Trophoblast cell (in vitro differentiated cells and primary cell): ENCODE results near the gene MSH5.

ENCODE experiments used
- DNase-seq, 2 donors: peaks; one replicate each; pipeline ENCODE4 v3.0.0-alpha.2; 2016
- H2AFZ ChIP-seq: 2 replicates; pipeline ENCODE4 v1.6.1; 2013; ENCODE audit warnings: low read length, moderate library complexity, mild to moderate bottlenecking; ENCODE audit not compliant: insufficient read depth, poor library complexity
- H2AK5ac ChIP-seq: 2 replicates; pipeline ENCODE4 v1.6.1; 2013; ENCODE audit warnings: mild to moderate bottlenecking, low read length
- H2BK120ac ChIP-seq: 2 replicates; pipeline ENCODE4 v1.6.1; 2013; ENCODE audit warnings: low read length, mild to moderate bottlenecking, moderate library complexity; ENCODE audit not compliant: insufficient read depth, poor library complexity
- H2BK12ac ChIP-seq: 2 replicates; pipeline ENCODE4 v1.6.1; 2013; ENCODE audit warnings: mild to moderate bottlenecking, low read length, moderate library complexity
- H2BK5ac ChIP-seq: 2 replicates; pipeline ENCODE4 v1.6.1; 2013; ENCODE audit warnings: low read length, low read depth, moderate library complexity, mild to moderate bottlenecking; ENCODE audit not compliant: poor library complexity
- H3K14ac ChIP-seq: 2 replicates; pipeline ENCODE4 v1.6.1; 2013; ENCODE audit warnings: mild to moderate bottlenecking, low read length
- H3K18ac ChIP-seq: 2 replicates; pipeline ENCODE4 v1.6.1; 2013; ENCODE audit warnings: mild to moderate bottlenecking, low read length
- H3K23ac ChIP-seq: 2 replicates; pipeline ENCODE4 v1.6.1; 2013; ENCODE audit warnings: low read length
- H3K27ac ChIP-seq: 2 replicates; pipeline ENCODE4 v1.5.1; 2013; ENCODE audit warnings: low read depth, mild to moderate bottlenecking, inconsistent platforms, low read length, moderate library complexity
- H3K27me3 ChIP-seq: 2 replicates; pipeline ENCODE4 v1.6.1; 2013; ENCODE audit warnings: inconsistent platforms, mild to moderate bottlenecking, low read length, moderate library complexity; ENCODE audit not compliant: insufficient read depth
- H3K36me3 ChIP-seq, 2 experiments: 1 replicate in 1 of 2; 2 replicates in 1 of 2; pipeline ENCODE4 v1.6.1; 2013; ENCODE audit warnings: low read length in 2 of 2, mild to moderate bottlenecking in 2 of 2, moderate library complexity in 1 of 2; ENCODE audit not compliant: insufficient read depth in 2 of 2, control insufficient read depth in 1 of 2
- H3K4ac ChIP-seq: 2 replicates; pipeline ENCODE4 v1.6.1; 2013; ENCODE audit warnings: low read depth, mild to moderate bottlenecking, low read length, moderate library complexity
- H3K4me1 ChIP-seq, 2 experiments: 1 replicate in 1 of 2; 2 replicates in 1 of 2; pipeline ENCODE4 v1.6.1; 2013; ENCODE audit warnings: low read length in 2 of 2, mild to moderate bottlenecking in 2 of 2, moderate library complexity in 1 of 2; ENCODE audit not compliant: insufficient read depth in 2 of 2, control insufficient read depth in 1 of 2
- H3K4me2 ChIP-seq: 2 replicates; pipeline ENCODE4 v1.6.1; 2013; ENCODE audit warnings: inconsistent platforms, mild to moderate bottlenecking, low read length, moderate library complexity
- H3K4me3 ChIP-seq: 2 replicates; pipeline ENCODE4 v1.5.1; 2013; ENCODE audit warnings: mild to moderate bottlenecking, low read depth, low read length, inconsistent platforms
- H3K79me1 ChIP-seq: one replicate; pipeline ENCODE4 v1.6.1; 2013; ENCODE audit warnings: low read length
- H3K79me2 ChIP-seq: 2 replicates; pipeline ENCODE4 v1.6.1; 2013; ENCODE audit warnings: low read length, mild to moderate bottlenecking; ENCODE audit not compliant: control insufficient read depth, insufficient read depth, poor library complexity
- H3K9ac ChIP-seq: 2 replicates; pipeline ENCODE4 v1.6.1; 2013; ENCODE audit warnings: mild to moderate bottlenecking, low read length
- H3K9me3 ChIP-seq: 2 replicates; pipeline ENCODE4 v1.6.1; 2013; ENCODE audit warnings: low read depth, mild to moderate bottlenecking, control low read depth, inconsistent platforms, low read length; ENCODE audit not compliant: insufficient read depth
- H4K12ac ChIP-seq: 2 replicates; pipeline ENCODE4 v1.6.1; 2013; ENCODE audit warnings: low read depth, mild to moderate bottlenecking, low read length, moderate library complexity
- H4K8ac ChIP-seq: 2 replicates; pipeline ENCODE4 v1.6.1; 2013; ENCODE audit warnings: low read depth, mild to moderate bottlenecking, low read length, moderate library complexity
- H4K91ac ChIP-seq: one replicate; pipeline ENCODE4 v1.6.1; 2013; ENCODE audit warnings: low read depth, mild to moderate bottlenecking, low read length, moderate library complexity
- WGBS: extraction: QIAGEN DNeasy Blood & Tissue Kit; methylation state at CpG from one replicate; pipeline ENCODE4 v1.1.7; 2013; ENCODE audit warnings: missing lambda C conversion rate; ENCODE audit not compliant: insufficient read length, insufficient coverage; ENCODE audit errors: extremely low coverage; 5-methylcytosine and 5-hydroxymethylcytosine counted together

The MSH5 gene

GRCh38 chr6:31778193-31778592 is 38.4 kb downstream of the MSH5 start:
- no peak for DNase-seq
- H2BK5ac ChIP-seq: no peak overlapping the region
- H3K27me3 ChIP-seq: no peaks in the 10 kb centered on the region

GRCh38 chr6:31778999-31779885 is 39.4 kb downstream of the MSH5 start:
- H2BK12ac ChIP-seq: no peak overlapping the region
- no peak overlapping the region for H4K91ac ChIP-seq
- H3K79me1 ChIP-seq: no peaks in the 10 kb centered on the region
- DNase-seq: no peak
- peaks cover 56 to 61% of the 10 kb centered on the region in 2 experiments for H3K36me3 ChIP-seq
- H3K14ac ChIP-seq: no peak overlapping the region
- H3K9me3 ChIP-seq: no peaks in the 10 kb centered on the region
- WGBS: no CpG with 5 or more reads among the region's 43 CpGs
- H2AK5ac ChIP-seq: no peak overlapping the region
- peaks cover 0 to 10% of the 10 kb centered on the region in 2 experiments for H3K4me1 ChIP-seq
- H3K27me3 ChIP-seq: no peaks in the 10 kb centered on the region
- H3K4ac ChIP-seq: no peak overlapping the region
- H3K4me2 ChIP-seq: no peak overlapping the region
- no peaks in the 10 kb centered on the region for H3K79me2 ChIP-seq
- H3K27ac ChIP-seq: no peak overlapping the region
- H2BK5ac ChIP-seq: no peak overlapping the region
- no peak overlapping the region for H4K12ac ChIP-seq
- no peak overlapping the region for H3K4me3 ChIP-seq
- H3K18ac ChIP-seq: no peak overlapping the region
- H4K8ac ChIP-seq: no peak overlapping the region
- no peak overlapping the region for H3K9ac ChIP-seq
- no peak overlapping the region for H2BK120ac ChIP-seq
- no peak overlapping the region for H2AFZ ChIP-seq
- H3K23ac ChIP-seq: no peak overlapping the region

More at GRCh38 chr6:31778193-31778592, 38.4 kb downstream of the MSH5 start:
- H3K4me3 ChIP-seq: no peak overlapping the region
- no peak overlapping the region for H4K8ac ChIP-seq
- H3K4ac ChIP-seq: no peak overlapping the region
- H2AK5ac ChIP-seq: no peak overlapping the region
- H3K36me3 ChIP-seq: peaks cover 51 to 57% of the 10 kb centered on the region in 2 experiments
- no peak overlapping the region for H2BK12ac ChIP-seq
- H3K79me2 ChIP-seq: no peaks in the 10 kb centered on the region
- no peak overlapping the region for H3K4me2 ChIP-seq
- H3K18ac ChIP-seq: no peak overlapping the region
- H3K79me1 ChIP-seq: no peaks in the 10 kb centered on the region
- WGBS: no CpG with 5 or more reads among the region's 5 CpGs
- no peak overlapping the region for H4K91ac ChIP-seq
- H2BK120ac ChIP-seq: no peak overlapping the region
- H3K4me1 ChIP-seq: peaks cover 0 to 10% of the 10 kb centered on the region in 2 experiments
- H3K23ac ChIP-seq: no peak overlapping the region
- H4K12ac ChIP-seq: no peak overlapping the region
- no peak overlapping the region for H2AFZ ChIP-seq
- H3K14ac ChIP-seq: no peak overlapping the region
- no peaks in the 10 kb centered on the region for H3K9me3 ChIP-seq
- H3K9ac ChIP-seq: no peak overlapping the region
- H3K27ac ChIP-seq: no peak overlapping the region

- H3K27ac ChIP-seq: no peak overlapping the region
- peaks cover 0 to 10% of the 10 kb centered on the region in 2 experiments for H3K4me1 ChIP-seq
- H3K4me2 ChIP-seq: no peak overlapping the region
- no peak overlapping the region for H4K91ac ChIP-seq
- H2BK12ac ChIP-seq: no peak overlapping the region
- no peak overlapping the region for H2BK5ac ChIP-seq
- H3K79me2 ChIP-seq: no peaks in the 10 kb centered on the region
- no peak overlapping the region for H3K9ac ChIP-seq
- no peak for DNase-seq
- no peaks in the 10 kb centered on the region for H3K79me1 ChIP-seq
- no peak overlapping the region for H2BK120ac ChIP-seq
- no peak overlapping the region for H3K23ac ChIP-seq
- H3K4ac ChIP-seq: no peak overlapping the region
- WGBS: no CpG with 5 or more reads among the region's 10 CpGs
- no peak overlapping the region for H4K8ac ChIP-seq
- H3K9me3 ChIP-seq: no peaks in the 10 kb centered on the region
- H3K27me3 ChIP-seq: no peaks in the 10 kb centered on the region
- no peak overlapping the region for H3K14ac ChIP-seq
- H4K12ac ChIP-seq: no peak overlapping the region
- H2AK5ac ChIP-seq: no peak overlapping the region
- H3K36me3 ChIP-seq: peaks cover 62 to 68% of the 10 kb centered on the region in 2 experiments
- no peak overlapping the region for H2AFZ ChIP-seq
- H3K18ac ChIP-seq: no peak overlapping the region
- no peak overlapping the region for H3K4me3 ChIP-seq
Observed at GRCh38 chr6:31779908-31780307, 40.1 kb downstream of the MSH5 start.

- no peak for DNase-seq
- no CpG with 5 or more reads among the region's 20 CpGs for WGBS
- Histone ChIP-seq H4K8ac (no peak overlapping the region), H2BK120ac (no peak overlapping the region), H3K27ac (no peak overlapping the region), H2AK5ac (no peak overlapping the region), H3K9me3 (no peaks in the 10 kb centered on the region), H4K12ac (no peak overlapping the region), H3K14ac (no peak overlapping the region), H3K23ac (no peak overlapping the region), H2AFZ (no peak overlapping the region), H3K79me2 (no peaks in the 10 kb centered on the region), H3K4me3 (no peak overlapping the region), H2BK5ac (no peak overlapping the region), H3K36me3 (peaks cover 70 to 75% of the 10 kb centered on the region in 2 experiments), H3K4me2 (no peak overlapping the region), H3K79me1 (no peaks in the 10 kb centered on the region), H3K4me1 (peaks cover 0 to 10% of the 10 kb centered on the region in 2 experiments), H2BK12ac (no peak overlapping the region), H3K9ac (no peak overlapping the region), H3K18ac (no peak overlapping the region), H3K27me3 (no peaks in the 10 kb centered on the region), H4K91ac (no peak overlapping the region), H3K4ac (no peak overlapping the region)
Observed at GRCh38 chr6:31780507-31781243, 40.9 kb downstream of the MSH5 start.
